ENCODE measurements around the gene DDX10.

DNA sequence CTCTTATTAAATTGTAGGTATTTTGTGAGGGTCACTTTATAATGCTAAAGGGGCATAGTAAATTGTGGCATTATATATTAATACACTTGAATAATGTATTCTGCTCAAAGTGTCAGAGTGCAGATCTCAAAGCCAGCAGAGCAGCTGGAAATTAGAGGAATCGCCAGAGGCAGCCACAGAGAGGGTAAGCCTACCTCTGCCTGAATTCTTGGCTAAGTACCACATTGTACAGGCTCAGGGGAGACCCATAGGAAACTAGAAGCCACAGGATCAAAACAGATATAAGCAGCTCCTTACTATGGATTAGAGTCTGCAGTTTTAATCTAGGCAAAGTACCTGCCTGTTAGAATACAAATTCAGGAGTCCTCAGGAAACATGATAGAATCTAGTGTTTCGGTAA lies 249.3 kb downstream of the DDX10 start:
- no peak for TF ChIP-seq EZH2 (IDR thresholded peaks at IDR 0.05; ENCODE audit: borderline replicate concordance, low read depth, low read length, poor library complexity, severe bottlenecking)
- TF ChIP-seq, protein P1, sequence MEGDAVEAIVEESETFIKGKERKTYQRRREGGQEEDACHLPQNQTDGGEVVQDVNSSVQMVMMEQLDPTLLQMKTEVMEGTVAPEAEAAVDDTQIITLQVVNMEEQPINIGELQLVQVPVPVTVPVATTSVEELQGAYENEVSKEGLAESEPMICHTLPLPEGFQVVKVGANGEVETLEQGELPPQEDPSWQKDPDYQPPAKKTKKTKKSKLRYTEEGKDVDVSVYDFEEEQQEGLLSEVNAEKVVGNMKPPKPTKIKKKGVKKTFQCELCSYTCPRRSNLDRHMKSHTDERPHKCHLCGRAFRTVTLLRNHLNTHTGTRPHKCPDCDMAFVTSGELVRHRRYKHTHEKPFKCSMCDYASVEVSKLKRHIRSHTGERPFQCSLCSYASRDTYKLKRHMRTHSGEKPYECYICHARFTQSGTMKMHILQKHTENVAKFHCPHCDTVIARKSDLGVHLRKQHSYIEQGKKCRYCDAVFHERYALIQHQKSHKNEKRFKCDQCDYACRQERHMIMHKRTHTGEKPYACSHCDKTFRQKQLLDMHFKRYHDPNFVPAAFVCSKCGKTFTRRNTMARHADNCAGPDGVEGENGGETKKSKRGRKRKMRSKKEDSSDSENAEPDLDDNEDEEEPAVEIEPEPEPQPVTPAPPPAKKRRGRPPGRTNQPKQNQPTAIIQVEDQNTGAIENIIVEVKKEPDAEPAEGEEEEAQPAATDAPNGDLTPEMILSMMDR (conservative IDR thresholded peaks at IDR 0.05; ENCODE audit: low read depth, low read length), result no peak

All from A673 (cell line).